Fibroblast of lung (primary cell): ENCODE data around the gene BTNL9. TPM values are rescaled to one million over a fixed set of nuclear protein-coding genes. Genes with fewer than 3 reads are reported as not detected.
"Not testable (repeated sequence)": the region's sequence is repeated elsewhere in the genome, so short reads cannot be mapped to it uniquely, and the experiment has no call there.

Experiments used
- DNase-seq, 2 donors: peaks; one replicate each; pipeline versions ENCODE4 v3.0.0 to v3.0.0-alpha.2; 2010; ENCODE audit warnings: low read depth in 2 of 2
- H2AFZ ChIP-seq: 2 replicates; pipeline ENCODE4 v1.5.1; 2012; ENCODE audit warnings: low read length, control low read depth, inconsistent platforms
- H3K27ac ChIP-seq: 2 replicates; pipeline ENCODE4 v1.5.1; 2011; ENCODE audit warnings: low read length, control low read depth; ENCODE audit not compliant: insufficient read depth
- H3K27me3 ChIP-seq: 2 replicates; pipeline ENCODE4 v1.5.1; 2011; ENCODE audit warnings: mild to moderate bottlenecking, low read length; ENCODE audit not compliant: control insufficient read depth, insufficient read depth
- H3K36me3 ChIP-seq: 2 replicates; pipeline ENCODE4 v1.5.1; 2011; ENCODE audit warnings: low read length; ENCODE audit not compliant: control insufficient read depth, insufficient read depth
- H3K4me1 ChIP-seq: 2 replicates; pipeline ENCODE4 v1.5.1; 2011; ENCODE audit warnings: low read length; ENCODE audit not compliant: control insufficient read depth, insufficient read depth; ENCODE audit errors: extremely low read depth
- H3K4me2 ChIP-seq: 2 replicates; pipeline ENCODE4 v1.5.1; 2011; ENCODE audit warnings: low read length, control low read depth; ENCODE audit not compliant: insufficient read depth; ENCODE audit errors: extremely low read depth
- H3K4me3 ChIP-seq, 4 experiments: fragments of 200-600 bp in 1 of 4; sonication (generic) in 1 of 4; replicated peaks in 1 of 4; 2 replicates each; pipeline ENCODE4 v1.5.1; 2011 to 2016; ENCODE audit warnings: low read length in 4 of 4, low read depth in 3 of 4, mild to moderate bottlenecking in 3 of 4, control low read depth in 2 of 4, inconsistent platforms in 1 of 4, mixed read lengths in 1 of 4; ENCODE audit not compliant: insufficient read depth in 1 of 4; ENCODE audit errors: control extremely low read depth in 1 of 4
- H3K79me2 ChIP-seq: 2 replicates; pipeline ENCODE4 v1.5.1; 2012; ENCODE audit warnings: mild to moderate bottlenecking, low read length, inconsistent platforms; ENCODE audit not compliant: control insufficient read depth, insufficient read depth
- H3K9ac ChIP-seq: 2 replicates; pipeline ENCODE4 v1.5.1; 2011; ENCODE audit warnings: mild to moderate bottlenecking, low read length, control low read depth; ENCODE audit not compliant: insufficient read depth
- H3K9me3 ChIP-seq: 2 replicates; pipeline ENCODE4 v1.5.1; 2012; ENCODE audit warnings: low read depth, low read length; ENCODE audit not compliant: control insufficient read depth, insufficient read depth
- H4K20me1 ChIP-seq: 2 replicates; pipeline ENCODE4 v1.5.1; 2011; ENCODE audit warnings: low read length; ENCODE audit not compliant: control insufficient read depth, insufficient read depth; ENCODE audit errors: extremely low read depth
- CTCF ChIP-seq, 2 donors: IDR thresholded peaks in 1 of 2; conservative IDR thresholded peaks in 1 of 2; 1 replicate in 1 of 2; 2 replicates in 1 of 2; pipeline ENCODE4 v1.5.1; 2011 to 2012; ENCODE audit warnings: low read length in 2 of 2, control low read depth in 1 of 2, inconsistent platforms in 1 of 2, low read depth in 1 of 2, mild to moderate bottlenecking in 1 of 2
- EZH2 ChIP-seq: IDR thresholded peaks from 2 replicates; pipeline ENCODE4 v1.5.1; 2012; ENCODE audit warnings: low read length, control low read depth, mild to moderate bottlenecking; ENCODE audit errors: missing control alignments
- polyA plus RNA-seq, 2 donors: library from polyadenylated mRNA; depleted of rRNA in 1 of 2; stranded (reverse) in 1 of 2; unstranded in 1 of 2; fragments of >200 nt; gene quantifications; 2 replicates each; pipeline ENCODE4 v1.2.1, GENCODE V29; 2011 to 2012; ENCODE audit warnings: missing spikeins in 1 of 2
- total RNA-seq: library from RNA; depleted of rRNA; stranded (reverse); fragments of >200 nt; gene quantifications from 2 replicates; pipeline ENCODE4 v1.2.1, GENCODE V29; 2014

BTNL9 gene
- total and polyA plus RNA-seq, 2 donors (not counting 1 experiment from before 2014, with no cell fraction given): not detected

- no peaks in the 10 kb centered on the region for H3K4me1 ChIP-seq
- H3K27me3 ChIP-seq: no peaks in the 10 kb centered on the region
Observed at GRCh38 chr5:181044662-181045305, 4.7 kb downstream of the BTNL9 start.

GRCh38 chr5:181045316-181045715 lies 5.2 kb downstream of the BTNL9 start:
- H3K36me3 ChIP-seq: no peaks in the 10 kb centered on the region
- TF ChIP-seq CTCF (conservative IDR thresholded peaks at IDR 0.05 in 1 of 2, IDR thresholded peaks at IDR 0.05 in 1 of 2; ENCODE audit: low read depth in 1 of 2, low read length in 2 of 2) (no peak), EZH2 (no peak)
- no peak overlapping the region for H3K4me2 ChIP-seq
- H3K4me3 ChIP-seq: no peak overlapping the region
- no peak overlapping the region for H2AFZ ChIP-seq
- H4K20me1 ChIP-seq: no peaks in the 10 kb centered on the region
- no peak overlapping the region for H3K27ac ChIP-seq
- no peak for DNase-seq
- no peaks in the 10 kb centered on the region for H3K9me3 ChIP-seq
- H3K79me2 ChIP-seq: no peaks in the 10 kb centered on the region
- H3K4me1 ChIP-seq: no peaks in the 10 kb centered on the region
- no peak overlapping the region for H3K9ac ChIP-seq
- no peaks in the 10 kb centered on the region for H3K27me3 ChIP-seq

More at GRCh38 chr5:181044662-181045305, 4.7 kb downstream of the BTNL9 start:
- Histone ChIP-seq H3K4me2 (no peak overlapping the region), H3K4me3 (no peak overlapping the region), H3K36me3 (no peaks in the 10 kb centered on the region), H3K79me2 (no peaks in the 10 kb centered on the region), H3K9ac (no peak overlapping the region), H4K20me1 (no peaks in the 10 kb centered on the region), H2AFZ (no peak overlapping the region), H3K9me3 (no peaks in the 10 kb centered on the region), H3K27ac (no peak overlapping the region)
- TF ChIP-seq CTCF (conservative IDR thresholded peaks at IDR 0.05 in 1 of 2, IDR thresholded peaks at IDR 0.05 in 1 of 2; ENCODE audit: low read depth in 1 of 2, low read length in 2 of 2): no peak
- TF ChIP-seq EZH2: no peak
- no peak for DNase-seq

- not testable (repeated sequence) for DNase-seq, H3K4me2 ChIP-seq, H3K4me1 ChIP-seq, H4K20me1 ChIP-seq, H3K9me3 ChIP-seq, H3K36me3 ChIP-seq, H2AFZ ChIP-seq, H3K27me3 ChIP-seq, H3K9ac ChIP-seq, H3K79me2 ChIP-seq, H3K27ac ChIP-seq, H3K4me3 ChIP-seq
Observed at GRCh38 chr5:181045857-181046256, 5.8 kb downstream of the BTNL9 start.
